A673 (cell line): ENCODE measurements around the gene PNLIPRP2.

Source experiments
- CTCF ChIP-seq: fragments of 300-800, 200-600 bp; sonication (generic); conservative IDR thresholded peaks from 2 replicates; pipeline ENCODE4 v1.5.1; 2017; ENCODE audit warnings: low read depth, mild to moderate bottlenecking, antibody characterized with exemption, low read length, moderate library complexity, mixed read lengths
- EZH2 ChIP-seq: fragments of 200-600 bp; sonication (generic); IDR thresholded peaks from 2 replicates; pipeline ENCODE4 v1.6.1; 2017; ENCODE audit warnings: borderline replicate concordance, low read depth, mild to moderate bottlenecking, mixed read lengths, antibody characterized with exemption, low read length; ENCODE audit not compliant: poor library complexity, severe bottlenecking

GRCh38 chr10:116610443-116611152, 10.2 kb upstream of the PNLIPRP2 start:
- TF ChIP-seq CTCF (no peak), EZH2 (no peak)
